ENCODE data around the gene ESPL1. TPM values are rescaled to one million over a fixed set of nuclear protein-coding genes. Genes with fewer than 3 reads are reported as not detected.
A peak's percentile ranks its signal among the peaks of the same experiment; 100 is the strongest.

Gene ESPL1
- polyA plus RNA-seq, 1 experiment, result 7.3 TPM

DNA sequence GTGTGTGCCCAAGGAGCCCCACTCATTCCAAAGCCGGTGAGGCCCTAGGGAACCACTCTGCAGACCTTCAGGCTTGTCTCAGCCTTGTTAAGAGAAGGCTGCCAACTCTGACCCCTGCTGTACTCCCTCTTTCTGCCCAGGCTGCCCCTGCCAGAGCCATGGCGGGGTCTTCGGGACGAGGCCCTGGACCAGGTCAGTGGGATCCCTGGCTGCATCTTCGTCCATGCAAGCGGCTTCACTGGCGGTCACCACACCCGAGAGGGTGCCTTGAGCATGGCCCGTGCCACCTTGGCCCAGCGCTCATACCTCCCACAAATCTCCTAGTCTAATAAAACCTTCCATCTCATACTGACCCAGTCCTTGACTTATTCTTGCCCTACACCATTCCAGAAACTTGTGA is 38.7 kb downstream of the ESPL1 start:
- CTCF ChIA-PET, result interaction anchor here (1.4 kb wide), 1 partner anchor 15 kb away, joined by 3 read pairs; no protein-coding TSS in a partner anchor

DNA sequence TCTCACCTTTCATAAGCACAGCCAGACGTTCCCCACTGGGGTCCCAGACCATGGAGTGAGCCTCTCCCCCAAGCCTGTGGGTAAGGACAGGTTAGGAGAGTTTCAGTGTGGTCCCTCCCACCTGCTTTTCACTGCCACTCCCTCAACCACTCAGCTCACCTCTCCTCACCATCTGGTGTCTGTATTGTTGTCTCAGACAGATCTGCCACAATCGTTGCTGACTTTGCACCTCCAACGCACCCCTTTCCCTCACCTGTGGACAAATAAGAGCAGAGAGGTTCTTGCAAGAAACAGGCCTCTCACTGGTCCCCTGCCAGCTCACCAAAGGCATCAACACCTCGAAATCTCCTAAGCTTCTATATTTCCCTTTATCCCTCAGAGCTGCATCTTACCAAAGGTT is 40.2 kb downstream of the ESPL1 start:
- Histone ChIP-seq H3K27me3 (ENCODE audit: control insufficient read depth, insufficient read depth, low read length) (no peaks in the 10 kb centered on the region), H3K36me3 (ENCODE audit: control insufficient read depth, insufficient read depth, low read length) (peaks cover 23% of the 10 kb centered on the region), H3K4me3 (ENCODE audit: low read depth, low read length) (no peak overlapping the region)
- TF ChIP-seq, protein P1, sequence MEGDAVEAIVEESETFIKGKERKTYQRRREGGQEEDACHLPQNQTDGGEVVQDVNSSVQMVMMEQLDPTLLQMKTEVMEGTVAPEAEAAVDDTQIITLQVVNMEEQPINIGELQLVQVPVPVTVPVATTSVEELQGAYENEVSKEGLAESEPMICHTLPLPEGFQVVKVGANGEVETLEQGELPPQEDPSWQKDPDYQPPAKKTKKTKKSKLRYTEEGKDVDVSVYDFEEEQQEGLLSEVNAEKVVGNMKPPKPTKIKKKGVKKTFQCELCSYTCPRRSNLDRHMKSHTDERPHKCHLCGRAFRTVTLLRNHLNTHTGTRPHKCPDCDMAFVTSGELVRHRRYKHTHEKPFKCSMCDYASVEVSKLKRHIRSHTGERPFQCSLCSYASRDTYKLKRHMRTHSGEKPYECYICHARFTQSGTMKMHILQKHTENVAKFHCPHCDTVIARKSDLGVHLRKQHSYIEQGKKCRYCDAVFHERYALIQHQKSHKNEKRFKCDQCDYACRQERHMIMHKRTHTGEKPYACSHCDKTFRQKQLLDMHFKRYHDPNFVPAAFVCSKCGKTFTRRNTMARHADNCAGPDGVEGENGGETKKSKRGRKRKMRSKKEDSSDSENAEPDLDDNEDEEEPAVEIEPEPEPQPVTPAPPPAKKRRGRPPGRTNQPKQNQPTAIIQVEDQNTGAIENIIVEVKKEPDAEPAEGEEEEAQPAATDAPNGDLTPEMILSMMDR (IDR thresholded peaks at IDR 0.05; ENCODE audit: insufficient read depth, low read depth, low read length), result no peak
- ChIA-PET POLR2A (no interaction called here), CTCF (interaction anchor here (0.9 to 5.4 kb wide), 3 partner anchors 13 to 95 kb away, joined by 3 to 29 read pairs (median 3); partner anchors contain the start of gene AAAS)
- no peak for DNase-seq (ENCODE audit: low read depth)

More for the DNA sequence above, 38.7 kb downstream of the ESPL1 start:
- no peaks in the 10 kb centered on the region for H3K27me3 ChIP-seq (ENCODE audit: control insufficient read depth, insufficient read depth, low read length)
- H3K4me3 ChIP-seq (ENCODE audit: low read depth, low read length), result no peak overlapping the region
- TF ChIP-seq, protein P1 (IDR thresholded peaks at IDR 0.05; ENCODE audit: insufficient read depth, low read depth, low read length), result no peak
- no peak for DNase-seq (ENCODE audit: low read depth)
- POLR2A ChIA-PET, result no interaction called here
- H3K36me3 ChIP-seq (ENCODE audit: control insufficient read depth, insufficient read depth, low read length), result peaks cover 28% of the 10 kb centered on the region

DNA sequence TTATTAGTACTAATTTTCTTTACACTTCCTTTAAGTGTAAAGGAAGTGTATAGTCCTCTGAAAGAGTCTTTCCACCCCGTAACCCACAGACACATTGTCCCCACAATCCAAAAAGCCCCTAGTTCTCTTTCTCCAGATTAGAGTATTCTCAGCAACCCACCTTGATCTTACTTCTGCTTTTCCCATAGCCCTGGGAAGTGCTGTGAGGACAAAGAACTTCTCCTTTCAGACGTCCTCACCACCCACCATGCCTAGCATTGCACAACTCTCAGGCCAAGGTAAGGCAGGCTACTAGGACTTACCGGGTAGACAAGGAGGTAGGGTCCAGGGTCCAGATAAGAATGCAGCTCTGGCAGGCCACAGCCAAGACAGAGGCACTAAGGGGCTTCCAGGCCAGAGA is 45.9 kb downstream of the ESPL1 start:
- Histone ChIP-seq H3K36me3 (ENCODE audit: control insufficient read depth, insufficient read depth, low read length) (peaks cover 11% of the 10 kb centered on the region), H3K27me3 (ENCODE audit: control insufficient read depth, insufficient read depth, low read length) (no peaks in the 10 kb centered on the region), H3K4me3 (ENCODE audit: low read depth, low read length) (no peak overlapping the region)
- TF ChIP-seq, protein P1 (IDR thresholded peaks at IDR 0.05; ENCODE audit: insufficient read depth, low read depth, low read length), result no peak
- no peak for DNase-seq (ENCODE audit: low read depth)
- ChIA-PET POLR2A (interaction anchor here (0.6 kb wide), 1 partner anchor 10 kb away, joined by 3 read pairs; no protein-coding TSS in a partner anchor), CTCF (no interaction called here)

DNA sequence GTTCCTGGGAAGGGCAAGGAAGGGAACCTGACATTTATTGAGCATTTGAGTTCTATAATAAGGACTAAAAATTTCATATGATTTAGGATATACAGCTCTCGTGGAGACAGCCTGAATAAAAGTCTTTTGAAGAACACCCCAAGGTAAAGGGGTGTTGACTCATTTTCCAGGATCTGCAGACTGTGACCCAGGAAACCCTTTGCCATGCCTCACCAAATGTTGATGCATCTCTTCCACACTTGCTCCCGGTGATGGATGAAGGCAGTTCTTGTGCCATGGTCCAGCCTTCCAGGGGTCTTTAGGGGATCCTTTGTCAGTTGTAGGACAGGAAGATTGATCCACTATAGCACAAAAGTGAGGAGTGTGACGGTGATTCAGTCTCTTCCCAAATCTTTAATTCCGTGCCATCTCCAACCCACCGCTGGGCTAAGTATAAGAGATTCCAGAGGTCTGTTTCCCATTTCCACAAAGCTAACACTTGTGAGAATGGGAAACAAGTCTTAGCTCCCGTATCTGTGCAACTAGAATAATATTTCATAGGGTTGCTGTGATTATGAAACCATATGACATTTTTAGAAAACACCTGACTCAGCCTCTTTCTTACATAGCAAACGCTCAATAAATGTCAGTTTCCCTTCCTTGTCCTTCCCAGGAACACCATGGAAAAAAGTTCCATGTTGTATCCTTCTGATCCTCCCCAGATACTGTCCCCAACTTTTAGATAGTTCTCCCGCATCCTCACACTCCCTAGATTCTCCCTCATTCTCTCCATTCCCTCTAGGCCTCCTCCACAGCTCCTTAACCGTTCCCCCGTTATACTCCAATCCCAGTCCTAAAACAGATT is 52.5 kb downstream of the ESPL1 start:
- no peaks in the 10 kb centered on the region; the same call in 1 of the 2 replicates for H3K36me3 ChIP-seq (ENCODE audit: control insufficient read depth, insufficient read depth, low read length)
- POLR2A ChIA-PET, result interaction anchor here (0.6 to 1.1 kb wide), 4 partner anchors 22 to 159 kb away, joined by 3 to 7 read pairs (median 4); no protein-coding TSS in a partner anchor
- DNase-seq (ENCODE audit: low read depth), result no peak

More for the DNA sequence above, 52.5 kb downstream of the ESPL1 start:
- TF ChIP-seq, protein P1 (IDR thresholded peaks at IDR 0.05; ENCODE audit: insufficient read depth, low read depth, low read length), result no peak
- Histone ChIP-seq H3K4me3 (ENCODE audit: low read depth, low read length) (peak overlapping the region; percentile 88), H3K27me3 (ENCODE audit: control insufficient read depth, insufficient read depth, low read length) (no peaks in the 10 kb centered on the region)
- CTCF ChIA-PET, result interaction anchor here (0.7 to 12.8 kb wide), 38 partner anchors 7 to 224 kb away, joined by 3 to 210 read pairs (median 5); partner anchors contain the start of genes AMHR2, MAP3K12, MYG1 and PFDN5

Measured in BJ (cell line).